ENCODE measurements around the gene DCHS2.

DCHS2 gene

GRCh38 chr4:154335588-154335987 is 156.0 kb downstream of the DCHS2 start:
- FAIRE-seq = no peak
- no peak for DNase-seq (ENCODE audit: extremely low spot score, insufficient read length, low read depth)

- DNase-seq (ENCODE audit: extremely low spot score, insufficient read length, low read depth) (peak; percentile 2), FAIRE-seq (peak; percentile 70)
These were observed 158.7 kb downstream of the DCHS2 start for GRCh38 chr4:154332681-154333421.

- no peak for DNase-seq (ENCODE audit: extremely low spot score, insufficient read length, low read depth)
- FAIRE-seq = no peak
These were observed 161.7 kb downstream of the DCHS2 start for GRCh38 chr4:154329939-154330338.

GRCh38 chr4:154329268-154329868 is 162.2 kb downstream of the DCHS2 start:
- DNase-seq (ENCODE audit: extremely low spot score, insufficient read length, low read depth) (no peak), FAIRE-seq (no peak)

GRCh38 chr4:154328030-154328429 is 163.6 kb downstream of the DCHS2 start:
- DNase-seq (ENCODE audit: extremely low spot score, insufficient read length, low read depth) (no peak), FAIRE-seq (no peak)

- DNase-seq (ENCODE audit: extremely low spot score, insufficient read length, low read depth) (no peak), FAIRE-seq (no peak)
These were observed 171.1 kb downstream of the DCHS2 start for GRCh38 chr4:154320521-154320920.

- FAIRE-seq (no peak), DNase-seq (ENCODE audit: extremely low spot score, insufficient read length, low read depth) (no peak)
These were observed 171.9 kb downstream of the DCHS2 start for GRCh38 chr4:154319736-154320135.

- DNase-seq (ENCODE audit: extremely low spot score, insufficient read length, low read depth) (no peak), FAIRE-seq (no peak)
These were observed 174.2 kb downstream of the DCHS2 start for GRCh38 chr4:154317201-154317999.

GRCh38 chr4:154315741-154316140 is 175.9 kb downstream of the DCHS2 start:
- no peak for FAIRE-seq
- DNase-seq (ENCODE audit: extremely low spot score, insufficient read length, low read depth) = no peak

- FAIRE-seq (no peak), DNase-seq (ENCODE audit: extremely low spot score, insufficient read length, low read depth) (no peak)
These were observed 177.4 kb downstream of the DCHS2 start for GRCh38 chr4:154314248-154314647.

GRCh38 chr4:154313004-154313585 is 178.5 kb downstream of the DCHS2 start:
- FAIRE-seq = no peak

GRCh38 chr4:154312246-154312645 is 179.4 kb downstream of the DCHS2 start:
- no peak for FAIRE-seq
- no peak for DNase-seq (ENCODE audit: extremely low spot score, insufficient read length, low read depth)

More at GRCh38 chr4:154313004-154313585, 178.5 kb downstream of the DCHS2 start:
- DNase-seq (ENCODE audit: extremely low spot score, insufficient read length, low read depth) = no peak

GRCh38 chr4:154310578-154310977 is 181.0 kb downstream of the DCHS2 start:
- DNase-seq (ENCODE audit: extremely low spot score, insufficient read length, low read depth) = no peak
- no peak for FAIRE-seq

GRCh38 chr4:154308207-154308606 is 183.4 kb downstream of the DCHS2 start:
- FAIRE-seq (no peak), DNase-seq (ENCODE audit: extremely low spot score, insufficient read length, low read depth) (no peak)

- no peak for FAIRE-seq
- no peak for DNase-seq (ENCODE audit: extremely low spot score, insufficient read length, low read depth)
These were observed 184.1 kb downstream of the DCHS2 start for GRCh38 chr4:154307451-154307850.

- no peak for DNase-seq (ENCODE audit: extremely low spot score, insufficient read length, low read depth)
- FAIRE-seq = no peak
These were observed 186.0 kb downstream of the DCHS2 start for GRCh38 chr4:154305616-154306015.

GRCh38 chr4:154304679-154305078 is 186.9 kb downstream of the DCHS2 start:
- no peak for FAIRE-seq
- DNase-seq (ENCODE audit: extremely low spot score, insufficient read length, low read depth) = no peak

- FAIRE-seq (no peak), DNase-seq (ENCODE audit: extremely low spot score, insufficient read length, low read depth) (no peak)
These were observed 196.8 kb downstream of the DCHS2 start for GRCh38 chr4:154294652-154295350.

- DNase-seq (ENCODE audit: extremely low spot score, insufficient read length, low read depth) (no peak), FAIRE-seq (no peak)
These were observed 198.2 kb downstream of the DCHS2 start for GRCh38 chr4:154293427-154293826.

GRCh38 chr4:154292589-154292988 is 199.0 kb downstream of the DCHS2 start:
- DNase-seq (ENCODE audit: extremely low spot score, insufficient read length, low read depth) (no peak), FAIRE-seq (no peak)

Data from GM18507 (cell line).